Thyroid gland (tissue), 4 donors: ENCODE measurements around the gene CHL1. TPM values are rescaled to one million over a fixed set of nuclear protein-coding genes. Genes with fewer than 3 reads are reported as not detected.

Experiments used
- DNase-seq, 2 donors: peaks; one replicate each; pipeline ENCODE4 v3.0.0-alpha.2; 2019
- H3K27ac ChIP-seq, 3 donors: fragments of 200-600 bp; sonication (generic); 1 replicate in 2 of 3; 2 replicates in 1 of 3; pipeline ENCODE4 v1.5.1; 2016 to 2019; ENCODE audit warnings: mild to moderate bottlenecking in 1 of 3, moderate library complexity in 1 of 3
- H3K27me3 ChIP-seq: fragments of 200-600 bp; sonication (generic); one replicate; pipeline ENCODE4 v1.5.1; 2019
- H3K36me3 ChIP-seq, 2 donors: fragments of 200-600 bp; sonication (generic); one replicate each; pipeline ENCODE4 v1.5.1; 2016 to 2019
- H3K4me1 ChIP-seq, 2 donors: fragments of 200-600 bp; sonication (generic); one replicate each; pipeline ENCODE4 v1.5.1; 2017 to 2019
- H3K4me3 ChIP-seq, 3 donors: fragments of 200-600 bp; sonication (generic); replicated peaks in 1 of 3; 1 replicate in 2 of 3; 2 replicates in 1 of 3; pipeline ENCODE4 v1.5.1; 2016; ENCODE audit warnings: mild to moderate bottlenecking in 1 of 3
- H3K9me3 ChIP-seq: fragments of 200-600 bp; sonication (generic); one replicate; pipeline ENCODE4 v1.5.1; 2017
- POLR2A ChIP-seq, 2 donors: fragments of 450-650 bp; IDR thresholded peaks; one replicate each; pipeline ENCODE4 v1.6.1; 2017; ENCODE audit warnings: antibody characterized with exemption in 2 of 2, mild to moderate bottlenecking in 2 of 2, moderate library complexity in 1 of 2
- WGBS, 2 donors: methylation state at CpG; one replicate each; pipeline ENCODE4 v1.1.5; 2017; 5-methylcytosine and 5-hydroxymethylcytosine counted together
- intact Hi-C: fragments of 100-400 bp; cut with DNase I; formaldehyde crosslinking; loops from one replicate; pipeline ENCODE4 v1.15.1; 2023
- total RNA-seq, 4 donors: library from RNA; depleted of rRNA; stranded (reverse); fragments of >200 nt; gene quantifications; one replicate each; pipeline ENCODE4 v1.2.3, GENCODE V29; 2016
- TF ChIP-seq, protein P1 (sequence below), 6 experiments: fragments of 200-600 bp in 3 of 6; fragments of 450-650 bp in 3 of 6; sonication (generic) in 3 of 6; IDR thresholded peaks; one replicate each; pipeline ENCODE4 v1.5.1; 2016 to 2019; ENCODE audit warnings: antibody characterized with exemption in 6 of 6, mild to moderate bottlenecking in 2 of 6, inconsistent platforms in 1 of 6, moderate library complexity in 1 of 6

The CHL1 gene
- total RNA-seq, 4 donors from 2014 or later, result 3.1 to 5.0 (median 4.3) TPM

DNA sequence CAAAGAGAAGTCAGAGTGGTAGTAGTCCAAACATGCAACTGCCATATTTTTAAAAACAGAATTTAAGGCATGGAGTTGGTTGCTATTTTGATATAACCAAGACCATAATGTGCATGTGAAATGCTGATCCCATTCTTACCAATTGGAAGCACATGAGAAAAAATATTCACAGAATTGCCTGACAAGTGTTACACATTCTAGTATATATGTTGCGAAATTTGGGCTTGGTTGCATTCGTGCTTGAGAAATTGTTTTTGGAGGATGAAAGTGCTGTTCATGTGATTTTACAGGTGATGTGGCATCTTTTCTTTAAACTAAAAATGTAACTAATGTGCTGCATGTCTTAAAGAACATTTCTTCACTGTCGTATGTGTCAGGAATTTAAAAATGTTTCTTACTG lies 199.7 kb downstream of the CHL1 start:
- intact Hi-C loops, result no loop called here
- Histone ChIP-seq H3K9me3 (no peaks in the 10 kb centered on the region), H3K27me3 (no peaks in the 10 kb centered on the region), H3K4me3 (no peak overlapping the region), H3K36me3 (no peaks in the 10 kb centered on the region), H3K4me1 (no peaks in the 10 kb centered on the region), H3K27ac (no peak overlapping the region)
- TF ChIP-seq, protein P1, sequence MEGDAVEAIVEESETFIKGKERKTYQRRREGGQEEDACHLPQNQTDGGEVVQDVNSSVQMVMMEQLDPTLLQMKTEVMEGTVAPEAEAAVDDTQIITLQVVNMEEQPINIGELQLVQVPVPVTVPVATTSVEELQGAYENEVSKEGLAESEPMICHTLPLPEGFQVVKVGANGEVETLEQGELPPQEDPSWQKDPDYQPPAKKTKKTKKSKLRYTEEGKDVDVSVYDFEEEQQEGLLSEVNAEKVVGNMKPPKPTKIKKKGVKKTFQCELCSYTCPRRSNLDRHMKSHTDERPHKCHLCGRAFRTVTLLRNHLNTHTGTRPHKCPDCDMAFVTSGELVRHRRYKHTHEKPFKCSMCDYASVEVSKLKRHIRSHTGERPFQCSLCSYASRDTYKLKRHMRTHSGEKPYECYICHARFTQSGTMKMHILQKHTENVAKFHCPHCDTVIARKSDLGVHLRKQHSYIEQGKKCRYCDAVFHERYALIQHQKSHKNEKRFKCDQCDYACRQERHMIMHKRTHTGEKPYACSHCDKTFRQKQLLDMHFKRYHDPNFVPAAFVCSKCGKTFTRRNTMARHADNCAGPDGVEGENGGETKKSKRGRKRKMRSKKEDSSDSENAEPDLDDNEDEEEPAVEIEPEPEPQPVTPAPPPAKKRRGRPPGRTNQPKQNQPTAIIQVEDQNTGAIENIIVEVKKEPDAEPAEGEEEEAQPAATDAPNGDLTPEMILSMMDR (IDR thresholded peaks at IDR 0.05), result no peak
- no peak for TF ChIP-seq POLR2A (IDR thresholded peaks at IDR 0.05)
- no peak for DNase-seq
- WGBS, 2 donors, result 83 to 86% methylated on average over 3 of the region's 3 CpGs

DNA sequence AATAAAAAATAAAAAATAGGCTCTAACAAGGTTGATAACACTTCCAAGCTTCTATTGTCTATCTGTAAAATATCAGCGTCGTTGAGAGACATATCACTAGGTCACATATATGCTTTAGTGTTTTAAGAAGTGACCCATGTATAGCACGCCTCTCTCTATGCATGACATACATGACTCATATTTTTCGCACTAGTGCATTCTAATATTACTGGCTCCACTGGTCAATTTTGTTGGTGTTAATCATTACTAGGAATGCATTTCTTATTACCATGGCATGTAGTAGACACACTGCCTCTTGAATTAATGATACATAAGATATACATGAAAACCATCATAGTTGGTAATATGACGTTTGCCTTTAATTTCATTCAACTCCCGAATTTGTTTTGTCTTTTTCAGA lies 203.1 kb downstream of the CHL1 start:
- Histone ChIP-seq H3K4me3 (no peak overlapping the region), H3K4me1 (no peaks in the 10 kb centered on the region), H3K36me3 (no peaks in the 10 kb centered on the region), H3K27me3 (no peaks in the 10 kb centered on the region), H3K27ac (no peak overlapping the region), H3K9me3 (no peaks in the 10 kb centered on the region)
- 88% methylated on average over 6 of the region's 6 CpGs for WGBS, 2 donors
- no peak for DNase-seq
- intact Hi-C loops, result no loop called here
- TF ChIP-seq POLR2A (IDR thresholded peaks at IDR 0.05), result no peak
- TF ChIP-seq, protein P1 (IDR thresholded peaks at IDR 0.05), result no peak

DNA sequence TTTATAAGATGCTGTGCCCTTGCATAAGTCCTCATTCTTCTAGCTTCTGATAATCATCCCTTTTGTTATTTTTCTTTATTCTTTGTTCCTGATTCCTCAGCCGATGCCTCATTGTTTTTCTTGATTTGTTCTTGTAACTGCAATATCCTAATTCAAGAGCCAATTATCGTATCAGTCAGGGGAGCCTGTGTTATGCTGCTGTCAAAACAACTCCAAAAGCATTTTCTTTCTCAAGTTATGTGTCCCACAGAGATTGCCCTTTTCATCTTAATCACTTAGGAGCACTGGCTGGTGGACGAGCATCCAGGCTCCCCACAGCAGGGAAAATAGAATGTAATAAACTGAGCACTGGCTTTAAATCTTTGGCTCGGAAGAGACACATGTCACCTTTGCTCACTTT lies 207.3 kb downstream of the CHL1 start:
- Histone ChIP-seq H3K36me3 (no peaks in the 10 kb centered on the region), H3K9me3 (no peaks in the 10 kb centered on the region), H3K4me3 (no peak overlapping the region), H3K4me1 (no peaks in the 10 kb centered on the region), H3K27me3 (no peaks in the 10 kb centered on the region), H3K27ac (no peak overlapping the region)
- 45 to 50% methylated on average over 4 of the region's 4 CpGs for WGBS, 2 donors
- intact Hi-C loops, result no loop called here
- no peak for DNase-seq
- TF ChIP-seq POLR2A (IDR thresholded peaks at IDR 0.05), result no peak
- TF ChIP-seq, protein P1 (IDR thresholded peaks at IDR 0.05), result no peak

DNA sequence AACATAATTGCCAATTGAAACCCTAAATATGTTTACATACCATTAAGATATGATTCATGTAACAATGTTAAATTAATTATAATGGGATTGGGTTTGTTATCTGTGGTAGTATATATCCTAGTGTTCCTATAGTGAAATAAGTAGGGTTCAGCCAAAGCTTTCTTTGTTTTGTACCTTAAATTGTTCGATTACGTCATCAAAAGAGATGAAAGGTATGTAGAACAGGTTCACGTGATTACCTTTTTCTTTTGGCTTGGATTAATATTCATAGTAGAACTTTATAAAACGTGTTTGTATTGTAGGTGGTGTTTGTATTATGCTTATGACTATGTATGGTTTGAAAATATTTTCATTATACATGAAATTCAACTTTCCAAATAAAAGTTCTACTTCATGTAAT lies 212.4 kb downstream of the CHL1 start:
- Histone ChIP-seq H3K27me3 (no peaks in the 10 kb centered on the region), H3K27ac (no peak overlapping the region), H3K9me3 (no peaks in the 10 kb centered on the region), H3K4me1 (no peaks in the 10 kb centered on the region), H3K4me3 (no peak overlapping the region), H3K36me3 (no peaks in the 10 kb centered on the region)
- 73 to 76% methylated on average over 4 of the region's 4 CpGs for WGBS, 2 donors
- TF ChIP-seq, protein P1 (IDR thresholded peaks at IDR 0.05), result no peak
- TF ChIP-seq POLR2A (IDR thresholded peaks at IDR 0.05), result no peak
- no peak for DNase-seq
- intact Hi-C loops, result no loop called here

DNA sequence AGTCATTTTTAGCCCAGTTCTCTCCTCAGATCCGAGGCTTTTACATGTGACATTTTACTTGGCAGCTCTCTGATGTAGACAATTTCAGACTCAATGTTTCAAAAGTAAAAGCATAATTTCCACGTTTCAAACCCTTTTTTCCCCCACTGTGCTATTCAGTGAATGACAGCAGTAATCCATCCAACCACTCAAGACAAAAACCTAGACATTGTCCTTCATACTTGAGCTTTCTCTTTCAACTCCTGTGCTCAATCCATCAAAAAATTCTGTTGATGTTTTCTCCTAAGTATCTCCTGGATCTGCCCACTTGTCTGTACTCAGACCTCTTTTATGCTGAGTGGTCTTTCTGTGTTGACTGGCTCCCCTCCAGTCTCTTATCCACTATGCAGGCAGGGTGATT lies 214.7 kb downstream of the CHL1 start:
- DNase-seq, result no peak
- no peak for TF ChIP-seq POLR2A (IDR thresholded peaks at IDR 0.05)
- TF ChIP-seq, protein P1 (IDR thresholded peaks at IDR 0.05), result no peak
- 29 to 40% methylated on average over 2 of the region's 2 CpGs for WGBS, 2 donors
- Histone ChIP-seq H3K4me3 (no peak overlapping the region), H3K27ac (no peak overlapping the region), H3K4me1 (no peaks in the 10 kb centered on the region), H3K9me3 (no peaks in the 10 kb centered on the region), H3K27me3 (no peaks in the 10 kb centered on the region), H3K36me3 (no peaks in the 10 kb centered on the region)
- intact Hi-C loops, result no loop called here
